HG03196 (cell line): Measurements from ENCODE around the gene GPRIN2.
"Not testable (repeated sequence)": the region's sequence is repeated elsewhere in the genome, so short reads cannot be mapped to it uniquely, and the experiment has no call there.

Source experiments
- ATAC-seq: cut with Tn5 transposase; IDR thresholded peaks from one replicate; pipeline ENCODE4 v1.9.1; 2021; ENCODE audit not compliant: unreplicated experiment

Gene GPRIN2

GRCh38 chr10:46538717-46539426 is 17.6 kb downstream of the GPRIN2 start:
- ATAC-seq: no peak

DNA sequence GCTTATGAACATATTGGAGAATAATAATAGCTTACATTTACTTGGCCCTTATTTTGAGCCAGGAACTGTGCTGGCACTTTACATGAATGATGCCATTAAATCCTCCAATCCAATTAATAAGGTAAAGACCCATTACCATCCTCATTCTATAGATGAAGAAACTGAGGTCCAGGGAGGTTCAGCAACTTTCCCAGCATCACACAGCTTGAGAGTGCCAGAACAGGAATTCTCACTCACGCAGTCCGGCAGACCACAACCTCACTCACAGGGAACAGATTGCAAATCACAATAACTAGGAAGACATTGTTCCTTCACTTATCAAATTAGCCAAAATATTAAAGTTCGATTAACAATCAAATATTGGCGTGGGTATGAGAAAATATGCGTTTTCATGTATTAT is 18.3 kb downstream of the GPRIN2 start:
- ATAC-seq: no peak

GRCh38 chr10:46537309-46537708 is 19.1 kb downstream of the GPRIN2 start:
- no peak for ATAC-seq

DNA sequence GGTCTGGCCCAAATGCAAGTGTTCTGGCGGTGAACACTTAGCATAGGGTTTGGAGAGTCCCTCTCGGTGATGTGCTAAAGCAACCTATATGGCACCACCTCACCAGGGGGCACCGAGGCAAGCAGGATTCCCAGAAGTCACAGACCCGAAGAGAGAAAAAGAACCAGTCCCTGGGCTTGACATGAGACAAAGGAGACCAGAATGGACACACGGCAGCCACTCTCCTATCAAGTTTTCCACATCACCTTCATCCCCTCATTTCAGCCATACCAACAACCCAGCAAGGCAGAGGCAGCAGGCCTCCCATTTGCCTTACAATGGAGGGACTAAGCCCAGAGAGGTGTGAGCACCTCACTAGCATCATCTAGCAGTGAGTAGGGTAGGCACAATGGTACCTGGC is 19.7 kb downstream of the GPRIN2 start:
- no peak for ATAC-seq

DNA sequence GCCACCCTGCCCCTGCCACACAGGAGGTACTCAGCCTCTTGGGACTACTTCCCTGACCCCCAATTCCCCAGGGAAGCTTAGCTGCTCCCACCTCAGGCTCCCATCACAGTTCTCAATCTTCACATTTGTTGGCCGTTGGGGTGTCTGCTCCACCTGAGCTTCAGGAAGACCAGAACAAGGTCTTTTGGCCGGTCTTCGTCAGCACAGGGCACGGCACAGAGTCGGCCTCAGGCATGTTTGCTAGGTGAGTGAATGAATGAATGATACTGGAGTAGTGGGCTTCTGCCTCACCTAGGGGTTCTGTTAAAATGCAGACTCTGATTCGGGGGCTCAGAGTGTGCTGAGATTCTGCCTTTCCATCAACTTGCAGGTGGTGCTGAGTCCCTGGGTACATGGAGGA is 20.3 kb downstream of the GPRIN2 start:
- no peak for ATAC-seq

DNA sequence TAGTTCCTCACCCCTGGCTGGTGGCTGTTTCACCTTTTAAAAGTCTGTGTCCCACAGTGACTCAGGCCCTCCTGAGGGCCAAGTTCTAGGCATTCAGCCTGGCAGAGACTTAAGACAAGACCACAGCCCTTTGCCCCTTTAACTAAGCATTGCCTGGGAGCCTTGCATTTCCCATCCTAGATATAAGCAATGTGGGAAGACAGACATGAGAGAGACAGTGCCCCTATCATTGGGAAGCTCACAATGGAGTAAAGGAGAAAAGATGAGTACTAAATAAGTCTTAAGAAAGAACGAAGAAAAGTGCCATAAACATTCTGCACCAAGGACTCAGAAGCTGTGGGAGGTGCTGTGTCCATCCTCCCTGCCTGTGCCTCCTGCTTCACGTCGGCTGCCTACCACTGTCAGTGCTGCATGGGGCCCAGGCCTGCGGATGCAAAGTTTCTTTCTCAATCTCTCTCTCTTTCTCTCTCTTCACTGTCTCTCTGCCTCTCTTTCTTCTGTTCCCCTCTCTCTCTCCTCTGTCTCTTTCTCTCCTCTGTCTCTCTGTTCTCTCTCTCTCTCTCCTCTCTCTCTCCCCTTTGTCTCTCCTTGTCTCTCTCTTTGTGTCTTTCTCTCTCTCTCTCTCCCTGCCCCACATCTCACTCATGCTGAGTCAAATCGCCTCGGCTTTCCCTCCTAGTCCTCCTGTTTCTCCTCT is 21.5 kb downstream of the GPRIN2 start:
- no peak for ATAC-seq

DNA sequence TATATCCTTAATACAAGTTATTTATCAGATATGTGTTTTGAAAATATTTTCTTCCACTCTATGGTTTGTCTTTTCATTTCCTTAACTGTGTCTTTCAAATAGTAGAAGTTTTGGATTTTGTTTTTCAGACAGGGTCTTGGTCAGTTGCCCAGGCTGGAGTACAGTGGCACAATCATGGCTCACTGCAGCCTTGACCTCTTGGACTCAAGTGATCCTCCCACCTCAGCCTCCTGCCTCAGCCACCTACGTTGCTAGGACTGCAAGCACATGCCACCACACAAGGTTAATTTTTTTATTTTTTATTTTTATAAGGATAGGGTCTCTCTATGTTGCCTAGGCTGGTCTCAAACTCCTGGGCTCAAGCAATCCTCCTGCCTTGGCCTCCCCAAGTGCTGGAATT is 24.2 kb downstream of the GPRIN2 start:
- not testable (repeated sequence) for ATAC-seq

DNA sequence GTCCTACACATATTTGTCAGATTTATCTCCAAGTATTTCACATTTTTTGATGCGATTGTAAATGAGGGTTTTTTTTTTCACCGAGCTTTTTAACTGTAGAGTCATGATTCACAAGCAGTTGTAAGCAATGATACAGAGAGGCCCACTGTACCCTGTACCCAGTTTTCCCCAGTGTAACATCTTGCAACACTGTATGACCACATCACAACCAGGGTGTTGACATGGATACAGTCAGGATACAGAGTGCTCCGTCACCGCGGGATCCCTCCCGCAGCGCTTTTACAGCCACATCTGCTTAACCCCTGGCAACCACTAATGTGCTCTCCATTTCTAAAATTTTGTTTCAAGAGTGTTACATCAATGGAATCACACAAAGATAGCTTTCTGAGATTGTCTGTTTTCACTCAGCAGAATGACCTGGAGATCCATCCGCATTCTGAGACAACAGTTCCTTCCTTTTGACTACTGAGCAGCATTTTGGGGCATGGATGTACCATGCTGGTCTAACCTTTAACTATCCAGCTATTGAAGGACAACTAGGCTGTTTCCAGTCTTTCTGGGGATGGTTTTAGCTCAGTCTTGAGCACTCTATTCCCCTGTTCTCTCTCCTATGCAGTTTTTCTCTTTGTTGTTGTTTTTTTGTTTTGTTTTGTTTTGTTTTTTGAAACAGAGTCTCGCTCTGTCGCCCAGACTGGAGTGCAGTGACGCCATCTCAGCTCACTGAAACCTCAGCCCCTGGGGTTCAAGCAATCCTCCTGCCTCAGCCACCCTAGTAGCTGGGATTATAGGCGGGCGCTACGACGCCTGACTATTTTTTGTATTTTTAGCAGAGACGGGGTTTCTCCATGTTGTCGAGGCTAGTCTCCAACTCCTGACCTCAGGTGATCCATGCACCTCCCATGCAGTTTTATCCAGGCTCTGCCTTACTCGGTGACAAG is 25.9 kb downstream of the GPRIN2 start:
- ATAC-seq: no peak

GRCh38 chr10:46529742-46530141 is 26.7 kb downstream of the GPRIN2 start:
- not testable (repeated sequence) for ATAC-seq

- ATAC-seq: no peak
These were observed 27.5 kb downstream of the GPRIN2 start for GRCh38 chr10:46528675-46529615.

- no peak for ATAC-seq
These were observed 28.2 kb downstream of the GPRIN2 start for GRCh38 chr10:46528171-46528671.

GRCh38 chr10:46527241-46527811 is 29.1 kb downstream of the GPRIN2 start:
- ATAC-seq: no peak

GRCh38 chr10:46526682-46527038 is 29.8 kb downstream of the GPRIN2 start:
- no peak for ATAC-seq

GRCh38 chr10:46525824-46526681 is 30.4 kb downstream of the GPRIN2 start:
- ATAC-seq: no peak

DNA sequence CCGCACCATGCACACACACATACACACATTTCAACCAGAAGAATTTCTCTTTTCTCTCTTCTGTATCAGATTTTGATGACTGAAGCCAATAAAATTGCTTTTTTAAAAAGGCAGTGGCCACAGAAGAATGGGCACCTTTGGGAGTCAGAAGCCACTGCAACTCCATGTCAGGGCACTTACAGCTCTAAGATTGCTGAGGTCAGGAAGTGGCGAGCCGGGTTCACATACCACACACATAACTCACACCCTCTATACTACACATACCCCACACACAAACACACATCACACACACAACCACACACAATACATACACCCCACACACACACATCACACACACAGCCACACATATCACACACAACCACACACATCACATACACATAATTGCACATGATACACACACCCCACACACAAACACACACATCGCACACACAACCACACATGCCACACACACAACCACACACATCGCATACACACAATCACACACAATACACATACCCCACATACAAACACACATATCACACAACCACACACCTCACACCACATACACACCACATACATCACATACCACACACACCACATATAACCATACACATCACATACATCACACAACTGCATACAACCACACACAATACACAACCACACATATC is 31.2 kb downstream of the GPRIN2 start:
- ATAC-seq: no peak

DNA sequence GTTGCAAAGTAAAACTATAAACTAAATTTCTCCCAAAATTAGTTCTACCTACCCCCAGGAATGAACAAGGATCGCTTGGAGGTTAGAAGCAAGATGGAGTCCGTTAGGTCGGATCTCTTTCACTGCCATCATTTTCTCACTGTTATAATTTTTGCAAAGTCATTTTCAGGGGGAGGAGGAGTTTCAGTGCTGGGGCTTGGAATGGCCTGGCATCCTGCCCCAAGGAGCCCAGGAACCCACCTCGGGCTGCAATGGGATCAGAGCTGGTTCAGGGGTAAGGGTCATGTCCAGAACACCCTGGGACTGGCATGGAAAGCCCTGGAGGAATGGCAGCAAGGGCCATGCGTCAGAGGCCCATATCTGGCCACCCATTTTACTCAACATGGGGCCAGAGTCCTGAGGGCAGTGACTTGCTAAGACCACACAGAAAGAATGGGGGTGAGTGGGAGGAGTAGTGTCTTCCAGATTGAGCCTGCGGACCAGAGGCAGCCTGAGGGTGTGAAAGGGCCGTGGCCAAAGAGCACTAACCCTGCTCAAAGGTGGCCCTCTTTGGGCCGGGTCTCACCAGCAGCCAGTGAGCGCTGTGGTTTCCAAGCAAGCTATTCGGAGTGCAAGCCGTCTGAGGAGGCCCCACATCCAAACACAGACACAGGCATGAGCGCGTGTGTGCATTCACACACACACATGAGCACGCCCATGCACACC is 31.8 kb downstream of the GPRIN2 start:
- ATAC-seq: no peak

DNA sequence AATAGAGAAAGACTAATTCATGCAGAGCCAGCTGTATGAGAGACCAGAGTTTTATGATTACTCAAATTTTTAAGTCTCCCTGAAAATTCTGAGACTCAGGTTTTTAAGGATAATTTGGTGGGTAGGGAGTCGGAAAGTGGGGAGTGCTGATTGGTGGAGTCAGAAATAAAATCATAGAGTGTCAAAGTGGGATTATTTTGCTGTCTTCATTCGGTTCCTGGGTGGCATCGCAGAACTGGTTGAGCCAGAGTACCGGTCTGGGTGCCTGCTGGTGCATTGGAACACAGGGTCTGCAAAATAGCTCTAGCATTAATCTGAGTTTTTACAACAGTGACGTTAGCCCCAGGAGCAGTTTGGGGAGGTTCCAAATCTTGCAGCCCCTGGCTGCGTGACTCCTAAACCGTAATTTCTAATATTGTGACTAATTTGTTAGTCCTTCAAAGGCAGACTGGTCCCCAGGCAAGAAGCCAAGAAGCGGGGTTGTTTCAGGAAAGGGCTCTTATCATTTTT is 32.4 kb downstream of the GPRIN2 start:
- no peak for ATAC-seq
